ENCODE measurements around the gene SPINK5.

SPINK5 gene

GRCh38 chr5:148135091-148136048, 71.6 kb downstream of the SPINK5 start:
- H3K27me3 Mint-ChIP-seq (ENCODE audit: low read depth, poor library complexity), result no peaks in the 10 kb centered on the region
- TF ChIP-seq CTCF (IDR thresholded peaks at IDR 0.05), result no peak
- H3K4me3 Mint-ChIP-seq, result no peak overlapping the region
- no peak for DNase-seq
- no peaks in the 10 kb centered on the region for H3K4me1 Mint-ChIP-seq
- H3K27ac Mint-ChIP-seq, result no peak overlapping the region
- H3K9me3 Mint-ChIP-seq, result no peaks in the 10 kb centered on the region
- no peaks in the 10 kb centered on the region for H3K36me3 Mint-ChIP-seq (ENCODE audit: low read depth)

- H3K4me1 Mint-ChIP-seq, result no peaks in the 10 kb centered on the region
- no peak for TF ChIP-seq CTCF (IDR thresholded peaks at IDR 0.05)
- H3K9me3 Mint-ChIP-seq, result no peaks in the 10 kb centered on the region
- H3K27me3 Mint-ChIP-seq (ENCODE audit: low read depth, poor library complexity), result no peaks in the 10 kb centered on the region
- DNase-seq, result no peak
- no peak overlapping the region for H3K4me3 Mint-ChIP-seq
- H3K27ac Mint-ChIP-seq, result no peak overlapping the region
- no peaks in the 10 kb centered on the region for H3K36me3 Mint-ChIP-seq (ENCODE audit: low read depth)
Measured at GRCh38 chr5:148140846-148141245, 77.1 kb downstream of the SPINK5 start.

GRCh38 chr5:148141645-148142044, 77.9 kb downstream of the SPINK5 start:
- Mint-ChIP-seq H3K36me3 (ENCODE audit: low read depth) (no peaks in the 10 kb centered on the region), H3K9me3 (no peaks in the 10 kb centered on the region), H3K27ac (no peak overlapping the region), H3K4me3 (no peak overlapping the region), H3K27me3 (ENCODE audit: low read depth, poor library complexity) (no peaks in the 10 kb centered on the region), H3K4me1 (no peaks in the 10 kb centered on the region)
- TF ChIP-seq CTCF (IDR thresholded peaks at IDR 0.05), result no peak
- no peak for DNase-seq

- TF ChIP-seq CTCF (IDR thresholded peaks at IDR 0.05), result no peak
- Mint-ChIP-seq H3K36me3 (ENCODE audit: low read depth) (no peaks in the 10 kb centered on the region), H3K4me3 (no peak overlapping the region), H3K4me1 (no peaks in the 10 kb centered on the region), H3K27ac (no peak overlapping the region), H3K9me3 (no peaks in the 10 kb centered on the region), H3K27me3 (ENCODE audit: low read depth, poor library complexity) (no peaks in the 10 kb centered on the region)
- no peak for DNase-seq
Measured at GRCh38 chr5:148145916-148146315, 82.1 kb downstream of the SPINK5 start.

- no peaks in the 10 kb centered on the region for H3K4me1 Mint-ChIP-seq
- H3K27ac Mint-ChIP-seq, result no peak overlapping the region
- H3K36me3 Mint-ChIP-seq (ENCODE audit: low read depth), result no peaks in the 10 kb centered on the region
- no peak for TF ChIP-seq CTCF (IDR thresholded peaks at IDR 0.05)
- no peak for DNase-seq
- no peak overlapping the region for H3K4me3 Mint-ChIP-seq
- no peaks in the 10 kb centered on the region for H3K9me3 Mint-ChIP-seq
- H3K27me3 Mint-ChIP-seq (ENCODE audit: low read depth, poor library complexity), result no peaks in the 10 kb centered on the region
Measured at GRCh38 chr5:148146487-148146886, 82.7 kb downstream of the SPINK5 start.

- DNase-seq, result no peak
- H3K27ac Mint-ChIP-seq, result no peak overlapping the region
- no peaks in the 10 kb centered on the region for H3K9me3 Mint-ChIP-seq
- H3K4me1 Mint-ChIP-seq, result no peaks in the 10 kb centered on the region
- TF ChIP-seq CTCF (IDR thresholded peaks at IDR 0.05), result no peak
- no peaks in the 10 kb centered on the region for H3K27me3 Mint-ChIP-seq (ENCODE audit: low read depth, poor library complexity)
- H3K4me3 Mint-ChIP-seq, result no peak overlapping the region
- H3K36me3 Mint-ChIP-seq (ENCODE audit: low read depth), result no peaks in the 10 kb centered on the region
Measured at GRCh38 chr5:148147415-148147814, 83.6 kb downstream of the SPINK5 start.
